ENCODE results near the gene NLRP6.

Gene NLRP6

GRCh38 chr11:287821-288477 lies 9.7 kb downstream of the NLRP6 start:
- in situ Hi-C loops (cut with MboI; ENCODE audit: low pct_unique_long_range_greater_than_20kb, low sequenced_read_pairs, unreplicated experiment), result no loop called here
- DNase-seq (ENCODE audit: low spot score), result no peak
- TF ChIP-seq CTCF (IDR thresholded peaks at IDR 0.05; ENCODE audit: extremely low read depth, insufficient read depth, missing control alignments), result no peak

DNA sequence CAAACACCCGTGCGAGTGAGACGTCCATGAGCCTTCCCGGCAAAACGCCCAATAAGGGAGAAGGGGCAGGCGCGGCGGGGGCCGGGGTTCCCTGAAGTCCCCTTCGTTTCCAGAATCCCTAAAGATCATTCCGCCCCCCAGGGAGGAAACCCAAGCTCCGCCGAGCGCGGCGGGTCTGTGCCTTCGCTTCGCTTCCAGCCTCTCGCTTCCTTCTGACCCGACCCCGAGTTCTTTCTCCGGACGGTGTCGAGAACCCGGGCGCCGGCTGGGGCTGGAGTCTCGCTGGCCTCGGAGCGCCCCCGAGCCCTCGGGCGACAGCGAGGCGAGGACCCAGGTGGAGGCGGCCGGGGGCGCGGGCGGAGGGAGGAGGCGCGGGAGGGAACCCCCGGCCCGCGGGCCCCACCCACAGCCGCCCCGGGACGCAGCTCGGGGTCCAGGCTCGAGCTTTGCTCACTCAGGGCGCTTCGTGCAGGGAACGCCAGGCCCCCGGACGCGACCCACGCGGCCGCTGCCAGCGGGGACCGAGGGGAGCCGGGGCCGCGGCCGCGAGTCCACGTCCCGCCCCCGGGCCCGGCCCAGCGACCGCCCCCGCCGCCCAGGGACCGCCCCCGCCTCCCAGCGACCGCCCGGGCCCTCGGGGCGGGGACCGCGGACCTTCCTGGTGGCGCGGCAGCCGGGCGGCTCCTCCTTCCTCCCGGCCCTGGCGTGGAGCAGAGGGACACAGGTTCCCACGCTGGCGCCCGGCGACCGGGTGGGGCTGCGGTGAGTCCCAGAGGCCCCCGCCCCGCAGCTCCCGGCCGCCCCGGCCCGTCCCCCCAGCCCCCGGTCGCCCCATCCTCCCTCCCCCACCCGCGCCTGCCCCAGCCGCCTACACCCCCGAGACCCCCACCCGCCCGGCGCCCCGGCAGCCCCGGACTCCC lies 10.5 kb downstream of the NLRP6 start, which contains the start of gene PGGHG:
TSS of gene PGGHG (plus strand) at position 649 of the 920 bp plus-strand sequence. CDS start 691 bp downstream, outside the sequence.
- in situ Hi-C loops (cut with MboI; ENCODE audit: low pct_unique_long_range_greater_than_20kb, low sequenced_read_pairs, unreplicated experiment), result no loop called here
- peak; percentile 95 for DNase-seq (ENCODE audit: low spot score)
- no peak for TF ChIP-seq CTCF (IDR thresholded peaks at IDR 0.05; ENCODE audit: extremely low read depth, insufficient read depth, missing control alignments)

DNA sequence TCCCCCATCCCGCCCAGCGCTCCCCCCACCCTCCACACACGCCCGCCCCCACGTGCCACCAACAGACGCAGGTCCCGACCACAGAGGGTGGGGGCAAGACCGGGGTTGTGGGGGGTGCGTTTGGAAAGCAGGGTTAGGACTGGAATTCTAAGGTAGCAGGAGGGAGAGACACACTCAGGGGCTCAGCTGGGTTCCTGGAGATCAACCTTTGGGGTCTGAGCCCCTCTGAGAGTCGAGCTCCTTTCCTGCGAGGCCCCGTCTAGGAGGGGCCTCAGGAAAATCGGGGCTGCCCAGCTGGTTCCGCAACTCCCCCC lies 11.1 kb downstream of the NLRP6 start:
- in situ Hi-C loops (cut with MboI; ENCODE audit: low pct_unique_long_range_greater_than_20kb, low sequenced_read_pairs, unreplicated experiment), result no loop called here
- TF ChIP-seq CTCF (IDR thresholded peaks at IDR 0.05; ENCODE audit: extremely low read depth, insufficient read depth, missing control alignments), result no peak
- no peak for DNase-seq (ENCODE audit: low spot score)

- peak; percentile 59 for DNase-seq (ENCODE audit: low spot score)
- TF ChIP-seq CTCF (IDR thresholded peaks at IDR 0.05; ENCODE audit: extremely low read depth, insufficient read depth, missing control alignments), result no peak
- in situ Hi-C loops (cut with MboI; ENCODE audit: low pct_unique_long_range_greater_than_20kb, low sequenced_read_pairs, unreplicated experiment), result no loop called here
Observed at GRCh38 chr11:289712-290620, 11.8 kb downstream of the NLRP6 start.

- in situ Hi-C loops (cut with MboI; ENCODE audit: low pct_unique_long_range_greater_than_20kb, low sequenced_read_pairs, unreplicated experiment), result no loop called here
- DNase-seq (ENCODE audit: low spot score), result no peak
- TF ChIP-seq CTCF (IDR thresholded peaks at IDR 0.05; ENCODE audit: extremely low read depth, insufficient read depth, missing control alignments), result no peak
Observed at GRCh38 chr11:290621-291231, 12.5 kb downstream of the NLRP6 start.
